CD4-positive, alpha-beta T cell (primary cell): ENCODE results near the gene PNMA6E. TPM values are rescaled to one million over a fixed set of nuclear protein-coding genes. Genes with fewer than 3 reads are reported as not detected.

Experiments
- ATAC-seq: fragments of 200-7000 bp; cut with Tn5 transposase; one replicate; pipeline ENCODE4 v1.10.0; 2022; ENCODE audit warnings: mild to moderate bottlenecking; ENCODE audit not compliant: poor library complexity
- CTCF ChIA-PET: fragments of 350-600 bp; sonication (Branson Sonifier 250); formaldehyde crosslinking; loops from one replicate; lab custom pipeline; 2021; ENCODE audit warnings: antibody characterized with exemption, inconsistent platforms; lab: Charles Lee
- POLR2A ChIA-PET: fragments of 350-600 bp; sonication (Branson Sonifier 250); formaldehyde crosslinking; loops from one replicate; lab custom pipeline; 2021; ENCODE audit warnings: antibody characterized with exemption, inconsistent platforms; lab: Charles Lee
- DNase-seq, 14 experiments: peaks; one replicate each; pipeline ENCODE4 v3.0.0-alpha.2; 2013 to 2020; ENCODE audit warnings: mixed read lengths in 2 of 14
- H3K27ac ChIP-seq, 2 donors: one replicate each; pipeline versions ENCODE4 v1.5.1 to v1.7.0; 2013; ENCODE audit warnings: low read length in 2 of 2, low read depth in 1 of 2, mild to moderate bottlenecking in 1 of 2
- H3K27me3 ChIP-seq, 2 experiments: 1 replicate in 1 of 2; 2 replicates in 1 of 2; pipeline versions ENCODE4 v1.6.1 to v1.7.0; 2013; ENCODE audit warnings: low read length in 2 of 2, control low read depth in 1 of 2, mild to moderate bottlenecking in 1 of 2, moderate library complexity in 1 of 2; ENCODE audit not compliant: insufficient read depth in 2 of 2, control insufficient read depth in 1 of 2
- H3K36me3 ChIP-seq: one replicate; pipeline ENCODE4 v1.6.1; 2013; ENCODE audit warnings: low read length, control low read depth; ENCODE audit not compliant: insufficient read depth
- H3K4me1 ChIP-seq: one replicate; pipeline ENCODE4 v1.6.1; 2013; ENCODE audit warnings: low read length, control low read depth; ENCODE audit not compliant: insufficient read depth
- H3K4me3 ChIP-seq: one replicate; pipeline ENCODE4 v1.5.1; 2013; ENCODE audit warnings: mild to moderate bottlenecking, low read length, moderate library complexity
- H3K9me3 ChIP-seq, 2 experiments: 1 replicate in 1 of 2; 2 replicates in 1 of 2; pipeline versions ENCODE4 v1.6.1 to v1.7.0; 2013; ENCODE audit warnings: low read length in 2 of 2, mild to moderate bottlenecking in 2 of 2, control low read depth in 1 of 2, moderate library complexity in 1 of 2; ENCODE audit not compliant: control insufficient read depth in 1 of 2, insufficient read depth in 1 of 2
- H3K27ac Mint-ChIP-seq: one replicate; pipeline ENCODE4 v1.8.0; 2020; ENCODE audit warnings: mixed read lengths
- H3K27me3 Mint-ChIP-seq: one replicate; pipeline ENCODE4 v1.8.0; 2021; ENCODE audit warnings: mixed read lengths
- H3K36me3 Mint-ChIP-seq: one replicate; pipeline ENCODE4 v1.8.0; 2021; ENCODE audit warnings: low read depth, mixed read lengths
- H3K4me1 Mint-ChIP-seq: one replicate; pipeline ENCODE4 v1.8.0; 2021; ENCODE audit warnings: low read depth, mixed read lengths
- H3K4me3 Mint-ChIP-seq: one replicate; pipeline ENCODE4 v1.8.0; 2020; ENCODE audit warnings: mild to moderate bottlenecking, mixed read lengths
- H3K9me3 Mint-ChIP-seq: one replicate; pipeline ENCODE4 v1.8.0; 2020; ENCODE audit warnings: mixed read lengths
- CTCF ChIP-seq: fragments of 200-600 bp; IDR thresholded peaks from one replicate; pipeline ENCODE4 v1.8.0; 2022; ENCODE audit warnings: antibody characterized with exemption, mild to moderate bottlenecking
- intact Hi-C, 2 experiments: fragments of 100-400 bp; cut with DNase I in 1 of 2; cut with micrococcal nuclease in 1 of 2; formaldehyde crosslinking; loops; one replicate each; pipeline versions ENCODE4 v1.15.1 to v1.9.0; 2023 to 2025; cut with DNase I, micrococcal nuclease
- total RNA-seq, 174 experiments: library from RNA in 2 of 174; stranded (reverse) in 2 of 174; gene quantifications; one replicate each; pipeline ENCODE4 v1.2.3 and lab custom pipeline; 2021 to 2026

PNMA6E gene
- total RNA-seq, 2 experiments from 2014 or later, result not detected

DNA sequence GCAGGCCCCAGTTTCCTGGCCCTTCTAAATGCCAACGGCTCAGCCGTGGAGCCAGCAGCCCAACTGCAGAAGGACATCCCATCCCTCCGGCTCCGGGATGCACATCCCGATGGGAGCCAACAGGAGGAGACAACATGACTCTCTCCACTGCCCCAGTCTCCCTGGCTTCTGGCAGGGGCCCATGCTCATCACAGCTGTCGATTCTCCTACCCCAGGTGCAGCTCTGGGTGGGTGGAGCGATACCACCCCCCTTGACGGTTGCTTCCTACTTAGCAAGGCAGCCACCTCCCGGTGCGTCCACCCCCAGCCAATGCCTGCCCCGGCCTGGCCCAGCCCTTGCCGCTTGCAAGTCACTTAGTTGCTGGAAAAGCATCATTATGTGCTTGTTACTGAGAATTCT is 47.7 kb downstream of the PNMA6E start:
- Mint-ChIP-seq H3K36me3 (peaks cover 36% of the 10 kb centered on the region), H3K4me3 (no peak overlapping the region), H3K27me3 (no peaks in the 10 kb centered on the region), H3K4me1 (no peaks in the 10 kb centered on the region), H3K27ac (no peak overlapping the region), H3K9me3 (no peaks in the 10 kb centered on the region)
- intact Hi-C loops, result no loop called here
- ChIA-PET CTCF (no interaction called here), POLR2A (no interaction called here)
- Histone ChIP-seq H3K4me1 (no peaks in the 10 kb centered on the region), H3K27me3 (no peaks in the 10 kb centered on the region), H3K27ac (no peak overlapping the region), H3K4me3 (no peak overlapping the region), H3K36me3 (peaks cover 12% of the 10 kb centered on the region), H3K9me3 (peaks cover 0 to 15% of the 10 kb centered on the region in 2 experiments)
- ATAC-seq (no peak), DNase-seq (no peak)
- TF ChIP-seq CTCF, result no peak

- no peak for ATAC-seq
- H3K27ac ChIP-seq, result no peak overlapping the region
- no peaks in the 10 kb centered on the region for H3K4me1 Mint-ChIP-seq
- CTCF ChIA-PET, result no interaction called here
- no peaks in the 10 kb centered on the region for H3K9me3 Mint-ChIP-seq
- intact Hi-C loops, result no loop called here
- no peak overlapping the region for H3K27ac Mint-ChIP-seq
- peaks cover 0 to 9% of the 10 kb centered on the region in 2 experiments for H3K9me3 ChIP-seq
- no peak overlapping the region for H3K4me3 ChIP-seq
- no peak for DNase-seq
- peaks cover 42% of the 10 kb centered on the region for H3K36me3 Mint-ChIP-seq
- TF ChIP-seq CTCF, result no peak
- POLR2A ChIA-PET, result no interaction called here
- H3K4me1 ChIP-seq, result no peaks in the 10 kb centered on the region
- H3K27me3 Mint-ChIP-seq, result no peaks in the 10 kb centered on the region
- H3K36me3 ChIP-seq, result peaks cover 17% of the 10 kb centered on the region
- no peaks in the 10 kb centered on the region for H3K27me3 ChIP-seq
- H3K4me3 Mint-ChIP-seq, result no peak overlapping the region
These were observed 48.3 kb downstream of the PNMA6E start for GRCh38 chrX:153352858-153353257.

GRCh38 chrX:153351981-153352380 is 49.2 kb downstream of the PNMA6E start:
- Mint-ChIP-seq H3K27ac (no peak overlapping the region), H3K36me3 (peaks cover 43% of the 10 kb centered on the region), H3K4me1 (no peaks in the 10 kb centered on the region), H3K4me3 (no peak overlapping the region), H3K9me3 (no peaks in the 10 kb centered on the region), H3K27me3 (no peaks in the 10 kb centered on the region)
- no peak overlapping the region for H3K27ac ChIP-seq
- CTCF ChIA-PET, result no interaction called here
- H3K36me3 ChIP-seq, result peaks cover 25% of the 10 kb centered on the region
- ATAC-seq (no peak), DNase-seq (no peak)
- TF ChIP-seq CTCF, result no peak
- H3K4me1 ChIP-seq, result no peaks in the 10 kb centered on the region
- H3K9me3 ChIP-seq, result peaks cover 0 to 13% of the 10 kb centered on the region in 2 experiments
- intact Hi-C loops, result no loop called here
- no peak overlapping the region for H3K4me3 ChIP-seq
- H3K27me3 ChIP-seq, result no peaks in the 10 kb centered on the region
- POLR2A ChIA-PET, result no interaction called here
